ENCODE measurements around the gene SLC40A1. TPM values are rescaled to one million over a fixed set of nuclear protein-coding genes. Genes with fewer than 3 reads are reported as not detected.

Gene SLC40A1
- total and polyA plus RNA-seq, 2 donors (not counting 3 experiments of a cell fraction or from before 2014, with no cell fraction given): 8.5 to 15.1 TPM

- BruUV-seq (replicated peaks): no TSS peak
- dilution Hi-C loops (cut with MboI; ENCODE audit: extremely low pct_ligation_motif_present, low sequenced_read_pairs) (no loop called here), intact Hi-C loops (cut with micrococcal nuclease) (no loop called here)
- no peaks in the 10 kb centered on the region for H4K20me1 ChIP-seq (replicated peaks; ENCODE audit: control insufficient read depth, extremely low read depth, insufficient read depth, low read length)
- H3K9me3 ChIP-seq (replicated peaks; ENCODE audit: control insufficient read depth, insufficient read depth, low read length): no peaks in the 10 kb centered on the region
- no peaks in the 10 kb centered on the region for H3K9me1 ChIP-seq (replicated peaks; ENCODE audit: control insufficient read depth, extremely low read depth, insufficient read depth, low read length)
- no peak overlapping the region for H3K27ac ChIP-seq (ENCODE audit: insufficient read depth, low read depth, low read length)
- no peaks in the 10 kb centered on the region for H3K27me3 ChIP-seq (ENCODE audit: control insufficient read depth in 2 of 2, insufficient read depth in 2 of 2, low read length in 2 of 2)
- H3K36me3 ChIP-seq (ENCODE audit: control insufficient read depth in 2 of 2, extremely low read depth in 1 of 2, insufficient read depth in 2 of 2, low read length in 2 of 2): peaks cover 0 to 12% of the 10 kb centered on the region in 2 experiments
- H3K4me3 ChIP-seq (replicated peaks in 1 of 3; ENCODE audit: insufficient read depth in 1 of 3, low read depth in 1 of 3, low read length in 3 of 3): no peak overlapping the region
- no peak overlapping the region for H2AFZ ChIP-seq (ENCODE audit: low read depth, low read length)
- CTCF ChIA-PET: interaction anchor here (1.5 to 2.6 kb wide), 2 partner anchors 10 to 43 kb away, joined by 3 to 10 read pairs; partner anchors contain the start of gene SLC40A1
- TF ChIP-seq, protein P1, sequence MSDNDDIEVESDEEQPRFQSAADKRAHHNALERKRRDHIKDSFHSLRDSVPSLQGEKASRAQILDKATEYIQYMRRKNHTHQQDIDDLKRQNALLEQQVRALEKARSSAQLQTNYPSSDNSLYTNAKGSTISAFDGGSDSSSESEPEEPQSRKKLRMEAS (IDR thresholded peaks at IDR 0.05; ENCODE audit: insufficient read depth, insufficient read length): no peak
- no peak for TF ChIP-seq POLR2AphosphoS5 (IDR thresholded peaks at IDR 0.05; ENCODE audit: insufficient read depth, low read depth, low read length)
- TF ChIP-seq POLR2A (IDR thresholded peaks at IDR 0.05; ENCODE audit: low read depth, low read length): no peak
- no peak for TF ChIP-seq FOS (IDR thresholded peaks at IDR 0.05; ENCODE audit: borderline replicate concordance, insufficient read depth, low read length)
- TF ChIP-seq MYC (IDR thresholded peaks at IDR 0.05; ENCODE audit: low read depth, low read length): no peak
- no peak for TF ChIP-seq EZH2 (IDR thresholded peaks at IDR 0.05; ENCODE audit: borderline replicate concordance, low read depth, low read length, severe bottlenecking)
- TF ChIP-seq, protein P2, sequence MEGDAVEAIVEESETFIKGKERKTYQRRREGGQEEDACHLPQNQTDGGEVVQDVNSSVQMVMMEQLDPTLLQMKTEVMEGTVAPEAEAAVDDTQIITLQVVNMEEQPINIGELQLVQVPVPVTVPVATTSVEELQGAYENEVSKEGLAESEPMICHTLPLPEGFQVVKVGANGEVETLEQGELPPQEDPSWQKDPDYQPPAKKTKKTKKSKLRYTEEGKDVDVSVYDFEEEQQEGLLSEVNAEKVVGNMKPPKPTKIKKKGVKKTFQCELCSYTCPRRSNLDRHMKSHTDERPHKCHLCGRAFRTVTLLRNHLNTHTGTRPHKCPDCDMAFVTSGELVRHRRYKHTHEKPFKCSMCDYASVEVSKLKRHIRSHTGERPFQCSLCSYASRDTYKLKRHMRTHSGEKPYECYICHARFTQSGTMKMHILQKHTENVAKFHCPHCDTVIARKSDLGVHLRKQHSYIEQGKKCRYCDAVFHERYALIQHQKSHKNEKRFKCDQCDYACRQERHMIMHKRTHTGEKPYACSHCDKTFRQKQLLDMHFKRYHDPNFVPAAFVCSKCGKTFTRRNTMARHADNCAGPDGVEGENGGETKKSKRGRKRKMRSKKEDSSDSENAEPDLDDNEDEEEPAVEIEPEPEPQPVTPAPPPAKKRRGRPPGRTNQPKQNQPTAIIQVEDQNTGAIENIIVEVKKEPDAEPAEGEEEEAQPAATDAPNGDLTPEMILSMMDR (IDR thresholded peaks at IDR 0.05; ENCODE audit: extremely low read depth in 1 of 2, insufficient read depth in 1 of 2, low read depth in 1 of 2, low read length in 2 of 2): no peak
- no peak for TF ChIP-seq GATA2 (IDR thresholded peaks at IDR 0.05; ENCODE audit: insufficient read depth, insufficient read length, low read depth, low read length)
- no peak for TF ChIP-seq JUN (IDR thresholded peaks at IDR 0.05; ENCODE audit: borderline replicate concordance, insufficient read depth, insufficient read length, low read depth)
- H3K9ac ChIP-seq (replicated peaks; ENCODE audit: extremely low read depth, insufficient read depth, low read length): no peak overlapping the region
- DNase-seq (ENCODE audit: low read depth, low spot score): peak; percentile 60
- POLR2A ChIA-PET: no interaction called here
- FAIRE-seq: no peak
- no peak overlapping the region for H3K4me2 ChIP-seq (ENCODE audit: insufficient read depth, low read length)
- no peaks in the 10 kb centered on the region for H3K79me2 ChIP-seq (ENCODE audit: control insufficient read depth, insufficient read depth, low read length)
- peaks cover 15% of the 10 kb centered on the region for H3K4me1 ChIP-seq (ENCODE audit: control insufficient read depth, extremely low read depth, insufficient read depth, low read length)
Measured at GRCh38 chr2:189570570-189571031, 10.0 kb downstream of the SLC40A1 start.
